NCI-H1694 (cell line): ENCODE data around the gene HAND1.
A peak's percentile ranks its signal among the peaks of the same experiment; 100 is the strongest.

Experiments used
- DNase-seq: peaks from one replicate; lab custom pipeline; 2025; lab: John Stamatoyannopoulos, UW

The HAND1 gene

DNA sequence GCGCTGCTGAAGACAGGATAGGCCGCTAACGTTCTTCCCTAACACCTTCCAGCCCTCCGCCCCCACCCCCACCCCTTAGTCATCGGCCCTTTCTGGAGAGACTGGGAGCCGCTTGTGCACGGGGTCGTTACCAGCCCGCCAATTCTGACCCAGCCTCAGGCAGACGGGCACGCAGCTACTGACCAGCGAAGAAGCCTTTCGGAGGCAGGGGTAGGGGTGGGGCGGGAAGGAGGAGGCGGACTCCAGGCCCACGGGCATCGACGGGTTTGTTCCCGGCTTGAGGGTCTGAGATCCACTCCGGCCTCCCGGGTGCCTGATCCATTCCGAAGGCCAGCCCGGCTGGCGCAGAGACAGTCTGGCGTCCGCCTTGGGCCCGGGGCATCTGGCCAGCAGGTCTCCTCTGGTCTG is 729 bp upstream of the HAND1 start:
- DNase-seq: no peak

DNA sequence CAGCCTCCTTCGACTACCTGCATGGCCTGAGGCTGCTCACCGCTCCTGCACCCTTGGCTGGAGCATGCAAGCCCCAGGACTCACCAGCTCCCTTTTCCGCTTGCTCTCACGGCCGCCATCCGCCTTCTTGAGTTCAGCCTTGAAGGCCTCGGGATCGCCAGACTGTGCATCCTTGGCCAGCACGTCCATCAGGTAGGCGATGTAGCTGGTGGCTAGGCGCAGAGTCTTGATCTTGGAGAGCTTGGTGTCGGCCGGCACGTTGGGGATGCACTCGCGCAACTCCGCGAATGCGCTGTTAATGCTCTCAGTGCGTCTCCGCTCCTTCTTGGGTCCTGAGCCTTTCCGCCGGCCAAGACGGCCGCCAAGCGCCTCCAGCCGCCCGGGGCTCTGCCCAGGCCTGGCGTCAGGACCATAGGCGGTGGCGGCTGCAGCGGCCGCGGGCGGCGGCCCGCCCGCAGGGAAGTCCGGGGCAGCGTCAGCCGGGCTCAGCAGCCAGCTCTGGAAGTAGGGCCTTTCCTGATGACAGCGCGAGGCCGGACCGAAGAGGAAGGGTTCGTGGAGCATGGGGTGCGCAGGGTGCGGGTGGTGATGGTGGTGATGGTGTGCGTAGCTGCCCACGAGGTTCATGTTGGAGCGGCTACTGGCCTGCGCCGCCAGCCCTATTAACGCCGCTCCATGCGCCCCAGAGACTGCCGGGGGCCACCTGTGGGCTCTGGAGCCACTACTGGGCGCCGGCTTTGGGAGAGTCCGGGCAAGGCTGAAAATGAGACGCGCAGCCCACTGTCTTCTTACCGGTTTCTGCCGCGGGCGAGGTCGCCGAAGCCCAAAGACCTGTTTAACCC is 424 bp downstream of the HAND1 start:
- no peak for DNase-seq

GRCh38 chr5:154476354-154477205 is 1.4 kb downstream of the HAND1 start:
- no peak for DNase-seq

DNA sequence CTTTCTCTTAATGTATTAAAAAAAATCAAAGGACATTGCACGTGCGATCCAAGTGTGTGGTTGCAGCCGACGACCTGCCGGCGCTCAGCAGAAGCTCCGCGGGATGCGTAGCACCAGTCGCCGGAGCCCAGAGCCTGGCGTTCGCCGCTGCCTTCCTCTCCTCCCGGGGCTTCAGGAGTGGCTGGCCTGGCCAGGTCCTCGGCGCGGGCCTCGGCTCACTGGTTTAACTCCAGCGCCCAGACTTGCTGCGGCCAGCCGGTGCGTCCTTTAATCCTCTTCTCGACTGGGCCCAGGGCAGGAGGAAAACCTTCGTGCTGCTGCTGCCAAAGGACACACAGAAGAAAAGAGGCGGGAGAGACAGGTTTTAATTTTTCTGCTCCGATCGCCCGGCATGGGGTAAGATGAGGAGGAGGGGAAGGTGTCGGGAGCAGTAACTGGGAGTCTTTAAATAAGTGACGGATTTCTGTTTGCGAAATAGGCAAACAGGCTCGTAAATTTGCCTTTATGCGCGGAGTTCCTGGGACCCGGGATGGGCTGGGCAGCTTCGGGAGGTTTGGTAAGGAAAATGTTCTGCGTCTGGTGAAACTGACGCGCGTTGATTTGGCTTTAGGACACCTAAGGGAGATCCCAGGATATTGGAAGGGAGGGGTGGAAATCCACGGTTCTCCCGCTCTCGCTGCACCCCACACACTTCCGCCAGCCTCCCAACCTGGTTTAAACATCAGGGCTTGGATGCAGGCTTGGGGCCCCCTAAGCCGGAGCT is 2.3 kb downstream of the HAND1 start:
- no peak for DNase-seq

DNA sequence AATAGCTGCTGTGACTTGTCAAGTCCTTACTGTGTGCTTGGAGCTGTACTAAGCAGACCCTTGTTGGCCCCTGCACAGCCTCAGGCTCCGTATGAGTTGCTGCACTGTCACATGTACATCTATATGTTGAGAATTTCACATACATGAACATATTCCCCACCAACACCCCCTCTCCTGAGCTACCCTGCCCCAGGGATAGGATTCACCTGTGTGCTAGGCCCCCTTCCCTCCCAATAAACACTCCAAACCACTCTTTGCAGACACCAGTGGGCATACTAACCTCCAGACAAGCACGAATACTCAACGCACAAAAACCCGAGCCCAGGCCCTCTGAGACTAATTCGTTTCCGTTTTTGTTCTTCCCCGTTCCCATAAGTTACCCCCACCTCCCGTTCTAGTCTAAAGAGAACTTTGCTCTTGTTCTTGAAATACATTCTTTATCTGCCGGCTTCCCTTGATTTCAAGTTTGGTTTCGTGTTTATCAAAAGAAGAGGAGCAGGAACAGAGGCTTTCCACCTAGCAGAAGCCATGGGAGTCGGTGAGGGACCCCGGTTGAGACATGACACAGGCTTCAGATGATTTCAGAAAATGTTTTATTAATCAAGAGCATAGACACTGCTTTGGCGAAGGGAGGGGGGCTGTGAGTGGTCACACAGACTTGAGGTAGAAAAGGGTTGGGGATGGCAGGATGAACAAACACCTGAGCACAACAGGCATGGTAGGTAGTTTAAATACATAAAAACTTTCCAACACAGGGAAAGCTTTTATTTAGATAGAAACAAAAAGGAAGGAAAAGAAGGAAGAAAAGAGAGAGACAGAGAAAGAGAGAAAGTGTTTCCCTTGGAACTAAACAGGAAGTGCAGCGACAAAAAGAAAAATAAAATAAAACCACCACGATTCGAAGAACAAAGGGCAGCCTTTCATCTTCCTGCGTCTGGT is 3.4 kb downstream of the HAND1 start:
- DNase-seq: no peak

GRCh38 chr5:154473581-154474283 is 4.3 kb downstream of the HAND1 start:
- DNase-seq: no peak

- no peak for DNase-seq
Measured at GRCh38 chr5:154472871-154473580, 5.0 kb downstream of the HAND1 start.

GRCh38 chr5:154470947-154471870 is 6.8 kb downstream of the HAND1 start:
- no peak for DNase-seq

- no peak for DNase-seq
Measured at GRCh38 chr5:154470137-154470536, 7.9 kb downstream of the HAND1 start.

DNA sequence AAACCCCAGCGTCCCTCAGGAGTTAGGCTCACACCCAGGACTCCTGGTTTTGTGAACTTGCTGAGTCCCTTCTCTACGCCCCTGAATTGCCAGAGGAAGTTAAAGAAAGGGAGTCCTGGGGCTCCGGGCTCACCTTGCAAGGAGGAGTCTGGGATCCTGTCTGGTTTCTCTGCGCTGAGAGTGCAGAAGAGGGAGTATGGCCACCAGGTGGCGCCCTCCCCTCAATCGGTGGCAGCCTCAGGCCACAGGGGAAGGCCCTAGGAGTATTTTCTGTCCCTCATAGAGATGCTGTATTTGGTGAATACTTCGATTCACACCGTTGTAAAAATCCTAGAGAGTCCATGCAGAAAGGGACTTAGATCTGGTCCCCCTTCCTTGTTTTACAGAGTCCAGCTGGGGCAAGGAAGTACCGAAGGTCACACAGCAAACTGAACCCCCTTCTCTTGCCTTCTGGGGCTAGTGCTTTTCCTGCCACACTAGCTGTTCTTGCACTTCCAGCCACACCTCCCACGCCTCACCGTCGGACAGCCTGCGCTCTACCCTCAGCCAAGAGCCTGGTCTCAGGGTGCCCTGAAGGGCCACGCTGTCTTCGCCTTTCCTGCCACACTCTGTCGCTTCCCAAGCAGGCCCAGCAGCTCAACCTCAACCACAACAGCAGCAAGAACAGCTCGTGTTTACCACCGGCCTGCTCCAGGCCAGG is 10.2 kb downstream of the HAND1 start:
- DNase-seq: peak; percentile 64

DNA sequence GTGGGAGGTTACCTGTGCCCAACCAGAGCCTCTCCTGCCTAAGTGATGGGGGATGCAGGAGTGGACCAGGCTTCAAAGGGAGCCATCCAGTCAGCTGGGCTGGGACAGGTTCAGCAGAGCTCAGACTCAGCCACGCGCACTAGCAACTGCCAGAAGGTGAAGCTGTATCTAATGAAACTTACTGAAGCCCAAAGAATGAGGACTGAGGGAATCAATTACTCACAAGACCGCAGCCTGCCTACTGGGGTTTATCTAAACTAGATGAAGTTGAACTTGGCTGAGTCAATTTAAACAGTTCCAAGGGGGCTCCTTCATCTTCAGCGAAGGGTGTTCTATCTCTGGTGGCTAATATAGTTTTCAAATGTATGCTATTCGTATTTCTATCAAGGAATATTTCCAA is 11.4 kb downstream of the HAND1 start:
- DNase-seq: no peak

DNA sequence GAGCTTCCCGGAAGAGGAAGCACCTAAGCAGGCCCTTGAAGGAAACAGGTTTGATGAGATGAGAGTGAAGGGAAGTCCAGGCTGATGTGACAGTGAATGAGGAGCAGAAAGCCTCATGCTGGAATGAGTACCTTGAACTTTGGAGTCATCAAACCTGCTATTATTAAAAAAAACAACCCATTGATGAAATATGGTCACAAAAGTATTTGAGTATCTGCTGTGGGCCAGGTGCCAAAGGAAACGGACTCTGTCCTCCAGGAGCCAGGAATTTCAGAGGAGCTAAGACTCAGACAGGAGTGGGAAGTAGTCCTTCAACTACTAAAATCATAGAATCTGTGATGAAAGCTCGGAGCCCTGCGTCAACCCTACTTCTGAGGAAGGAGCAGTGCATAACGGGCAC is 11.9 kb downstream of the HAND1 start:
- DNase-seq: no peak

DNA sequence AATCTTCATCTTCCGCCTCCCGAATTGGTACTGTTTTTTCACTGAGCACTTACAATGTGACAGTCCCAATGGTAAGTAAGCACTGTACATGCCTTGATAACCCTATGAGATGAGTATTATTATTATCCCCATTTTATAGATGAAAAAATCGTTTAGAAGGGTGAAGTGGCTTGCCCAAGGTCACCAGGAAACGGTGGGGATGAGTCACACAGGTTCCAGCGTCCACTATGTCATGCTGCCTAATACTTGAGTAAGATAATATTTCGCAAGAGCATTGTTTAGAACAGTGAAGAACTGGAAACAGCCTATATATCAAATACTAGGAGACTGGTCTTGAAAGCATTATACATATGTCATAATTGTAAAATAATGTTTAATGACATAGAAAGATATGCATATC is 12.9 kb downstream of the HAND1 start:
- no peak for DNase-seq

DNA sequence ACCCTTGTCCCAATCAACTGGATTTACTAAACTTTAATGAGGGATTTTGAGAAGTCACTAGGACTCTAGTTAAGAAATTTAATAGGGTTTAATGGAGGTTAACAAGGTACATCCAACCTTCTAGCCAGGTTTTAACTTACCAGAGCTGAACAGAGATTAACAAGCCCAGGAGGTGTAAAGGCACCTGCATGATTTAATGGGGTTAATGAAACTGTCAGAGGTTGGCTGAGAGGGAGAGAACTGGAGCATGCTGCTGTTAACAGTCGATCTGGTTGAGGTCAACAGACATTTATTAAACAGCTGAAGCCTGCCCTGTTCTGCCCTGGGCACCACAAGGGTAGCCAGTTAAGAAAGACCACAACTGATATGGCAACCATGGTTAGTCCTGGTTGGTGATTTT is 13.6 kb downstream of the HAND1 start:
- no peak for DNase-seq

- DNase-seq: no peak
Measured at GRCh38 chr5:154461531-154461930, 16.5 kb downstream of the HAND1 start.

- no peak for DNase-seq
Measured at GRCh38 chr5:154460172-154460571, 17.9 kb downstream of the HAND1 start.

- no peak for DNase-seq
Measured at GRCh38 chr5:154459015-154459414, 19.0 kb downstream of the HAND1 start.

GRCh38 chr5:154456540-154456939 is 21.5 kb downstream of the HAND1 start:
- DNase-seq: no peak
